ENCODE measurements around the gene ANGPTL2.

- TF ChIP-seq EP300 (IDR thresholded peaks at IDR 0.05) (no peak), CTCF (IDR thresholded peaks at IDR 0.05) (no peak), POLR2A (IDR thresholded peaks at IDR 0.05) (no peak)
Observed at GRCh38 chr9:127107929-127108876, 14.2 kb downstream of the ANGPTL2 start.
